Measurements from ENCODE around the gene TMEM11. TPM values are rescaled to one million over a fixed set of nuclear protein-coding genes. Genes with fewer than 3 reads are reported as not detected.
"Not testable (repeated sequence)": the region's sequence is repeated elsewhere in the genome, so short reads cannot be mapped to it uniquely, and the experiment has no call there.

The TMEM11 gene
- total RNA-seq, 2 donors from 2014 or later: 28.6 to 44.8 TPM

- TF ChIP-seq CTCF (IDR thresholded peaks at IDR 0.05): no peak
Measured at GRCh38 chr17:21199311-21199710, 14.7 kb downstream of the TMEM11 start.

GRCh38 chr17:21198411-21198810 lies 15.6 kb downstream of the TMEM11 start:
- intact Hi-C loops (cut with DNase I): no loop called here
- DNase-seq: no peak
- Histone ChIP-seq H3K4me3 (no peak overlapping the region), H3K4me1 (no peaks in the 10 kb centered on the region), H3K27ac (no peak overlapping the region), H3K9ac (ENCODE audit: low read depth in 2 of 2, low read length in 2 of 2) (no peak overlapping the region), H3K36me3 (peaks cover 16% of the 10 kb centered on the region), H3K27me3 (no peaks in the 10 kb centered on the region), H3K9me3 (no peaks in the 10 kb centered on the region)
- no peak for TF ChIP-seq CTCF (IDR thresholded peaks at IDR 0.05)

More at GRCh38 chr17:21199311-21199710, 14.7 kb downstream of the TMEM11 start:
- Histone ChIP-seq H3K4me1 (no peaks in the 10 kb centered on the region), H3K36me3 (peaks cover 16% of the 10 kb centered on the region), H3K27ac (no peak overlapping the region), H3K27me3 (no peaks in the 10 kb centered on the region), H3K9me3 (no peaks in the 10 kb centered on the region), H3K4me3 (no peak overlapping the region), H3K9ac (ENCODE audit: low read depth in 2 of 2, low read length in 2 of 2) (no peak overlapping the region)
- no peak for DNase-seq
- intact Hi-C loops (cut with DNase I): no loop called here

- Histone ChIP-seq H3K27me3 (no peaks in the 10 kb centered on the region), H3K27ac (no peak overlapping the region), H3K36me3 (peaks cover 16% of the 10 kb centered on the region), H3K9me3 (no peaks in the 10 kb centered on the region), H3K9ac (ENCODE audit: low read depth in 2 of 2, low read length in 2 of 2) (no peak overlapping the region), H3K4me1 (no peaks in the 10 kb centered on the region), H3K4me3 (no peak overlapping the region)
- no peak for DNase-seq
- intact Hi-C loops (cut with DNase I): no loop called here
- no peak for TF ChIP-seq CTCF (IDR thresholded peaks at IDR 0.05)
Measured at GRCh38 chr17:21196126-21196525, 17.8 kb downstream of the TMEM11 start.

- H3K4me3 ChIP-seq: no peak overlapping the region
- H3K9me3 ChIP-seq: no peaks in the 10 kb centered on the region
- H3K9ac ChIP-seq (ENCODE audit: low read depth in 2 of 2, low read length in 2 of 2): no peak overlapping the region
- intact Hi-C loops (cut with DNase I): no loop called here
- TF ChIP-seq CTCF (IDR thresholded peaks at IDR 0.05): no peak
- H3K27ac ChIP-seq: no peak overlapping the region
- no peak for DNase-seq
- no peaks in the 10 kb centered on the region for H3K4me1 ChIP-seq
- H3K27me3 ChIP-seq: no peaks in the 10 kb centered on the region
- peaks cover 16% of the 10 kb centered on the region for H3K36me3 ChIP-seq
Measured at GRCh38 chr17:21194703-21195102, 19.3 kb downstream of the TMEM11 start.

- H3K27ac ChIP-seq: no peak overlapping the region
- no peak overlapping the region for H3K9ac ChIP-seq (ENCODE audit: low read depth in 2 of 2, low read length in 2 of 2)
- intact Hi-C loops (cut with DNase I): no loop called here
- H3K4me1 ChIP-seq: no peaks in the 10 kb centered on the region
- H3K36me3 ChIP-seq: peaks cover 16% of the 10 kb centered on the region
- TF ChIP-seq CTCF (IDR thresholded peaks at IDR 0.05): no peak
- no peak overlapping the region for H3K4me3 ChIP-seq
- no peaks in the 10 kb centered on the region for H3K27me3 ChIP-seq
- DNase-seq: no peak
- no peaks in the 10 kb centered on the region for H3K9me3 ChIP-seq
Measured at GRCh38 chr17:21194226-21194625, 19.7 kb downstream of the TMEM11 start.

GRCh38 chr17:21193031-21193430 lies 20.9 kb downstream of the TMEM11 start:
- TF ChIP-seq CTCF (IDR thresholded peaks at IDR 0.05): no peak
- Histone ChIP-seq H3K4me1 (no peaks in the 10 kb centered on the region), H3K36me3 (peaks cover 8% of the 10 kb centered on the region), H3K27me3 (no peaks in the 10 kb centered on the region), H3K9ac (ENCODE audit: low read depth in 2 of 2, low read length in 2 of 2) (no peak overlapping the region), H3K27ac (no peak overlapping the region), H3K9me3 (no peaks in the 10 kb centered on the region), H3K4me3 (no peak overlapping the region)
- intact Hi-C loops (cut with DNase I): no loop called here
- no peak for DNase-seq

GRCh38 chr17:21192414-21192813 lies 21.5 kb downstream of the TMEM11 start:
- DNase-seq; H3K36me3 ChIP-seq; H3K27me3 ChIP-seq; H3K9ac ChIP-seq (ENCODE audit: low read depth in 2 of 2, low read length in 2 of 2); H3K4me1 ChIP-seq; intact Hi-C loops (cut with DNase I); H3K9me3 ChIP-seq; H3K4me3 ChIP-seq; H3K27ac ChIP-seq: not testable (repeated sequence)
